K562 (cell line): ENCODE measurements around the gene PRR14. TPM values are rescaled to one million over a fixed set of nuclear protein-coding genes. Genes with fewer than 3 reads are reported as not detected.
A peak's percentile ranks its signal among the peaks of the same experiment; 100 is the strongest.

Experiments used
- BHLHE40 ChIP-seq: IDR thresholded peaks from 2 replicates; pipeline ENCODE4 v1.6.1; 2011; ENCODE audit warnings: low read length, improper control_type of control experiment
- LCOR ChIP-seq: sonication (generic); formaldehyde crosslinking; IDR thresholded peaks from 2 replicates; pipeline ENCODE4 v1.8.0; 2022; ENCODE audit warnings: mild to moderate bottlenecking, missing genetic modification reagents
- MGA ChIP-seq: fragments of 450-650 bp; IDR thresholded peaks from 2 replicates; pipeline ENCODE4 v1.6.1; 2016; ENCODE audit warnings: mild to moderate bottlenecking, moderate library complexity
- NFIC ChIP-seq: fragments of 450-650 bp; IDR thresholded peaks from 2 replicates; pipeline ENCODE4 v1.6.1; 2017; ENCODE audit warnings: mild to moderate bottlenecking, inconsistent platforms
- YY1 ChIP-seq, 3 experiments: IDR thresholded peaks; 2 replicates each; pipeline ENCODE4 v1.6.1; 2011; ENCODE audit warnings: low read length in 2 of 3, mild to moderate bottlenecking in 2 of 3, moderate library complexity in 2 of 3, borderline replicate concordance in 1 of 3, control low read depth in 1 of 3, low read depth in 1 of 3; ENCODE audit not compliant: insufficient read depth in 3 of 3, insufficient replicate concordance in 2 of 3, control insufficient read depth in 1 of 3, insufficient read length in 1 of 3; ENCODE audit errors: extremely low read depth in 1 of 3
- ZNF217 ChIP-seq: sonication (generic); formaldehyde crosslinking; IDR thresholded peaks from 2 replicates; pipeline ENCODE4 v1.8.0; 2022; ENCODE audit warnings: mild to moderate bottlenecking, missing genetic modification reagents
- polyA plus RNA-seq, 8 experiments: library from polyadenylated mRNA; depleted of rRNA in 4 of 8; stranded (reverse) in 5 of 8; unstranded in 3 of 8; fragments of >200 nt; fragmentation: Nextera tagmentation in 2 of 8; fragmentation: Illumina TruSeq in 1 of 8; extraction: Ambion mirVana in 2 of 8; extraction: Trizol in 1 of 8; gene quantifications; 2 replicates each; pipeline versions ENCODE4 v1.2.1 to v1.2.3, GENCODE V29; 2011 to 2014; ENCODE audit warnings: inconsistent platforms in 1 of 8, missing spikeins in 1 of 8
- total RNA-seq, 7 experiments: library from RNA; depleted of rRNA in 6 of 7; stranded (reverse); fragments of >200 nt in 6 of 7; fragmentation: Illumina TruSeq in 2 of 7; extraction: Trizol in 2 of 7; gene quantifications; 2 replicates each; pipeline versions ENCODE4 v1.2.1 to v1.2.3, GENCODE V29; 2011 to 2021; ENCODE audit warnings: low replicate concordance in 1 of 7

PRR14 gene
- total and polyA plus RNA-seq, 9 of the 15 experiments (the other 6 are each of a cell fraction or from before 2014, with no cell fraction given), result 2.2 to 63.1 (median 11.5) TPM

- TF ChIP-seq MGA (peak; percentile 40; the same call in 1 of the 2 replicates), BHLHE40 (peak; percentile 17; the same call in 1 of the 2 replicates), ZNF217 (CRISPR knock-in tag) (no peak), YY1 (IDR thresholded peaks at IDR 0.05; ENCODE audit: borderline replicate concordance in 1 of 3, control insufficient read depth in 1 of 3, extremely low read depth in 1 of 3, insufficient read depth in 3 of 3, insufficient read length in 1 of 3, insufficient replicate concordance in 2 of 3, low read depth in 1 of 3, low read length in 2 of 3) (peak; percentile 98 to 100 (median 99)), NFIC (no peak), LCOR (CRISPR knock-in tag) (no peak)
Observed at GRCh38 chr16:30609926-30610839, 40.6 kb upstream of the PRR14 start, which contains the start of gene ZNF689 (continued).
